Hematopoietic multipotent progenitor cell treated with erythropoietin and hydrocortisone succinate and interleukin-3 and kit ligand, for 17 days (in vitro differentiated cells): ENCODE data around the gene MAP2K7.
"Not testable (repeated sequence)": the region's sequence is repeated elsewhere in the genome, so short reads cannot be mapped to it uniquely, and the experiment has no call there.

Experiments
- DNase-seq: peaks from one replicate; pipeline ENCODE4 v3.0.0-alpha.2; 2015; ENCODE audit warnings: low spot score

MAP2K7 gene

GRCh38 chr19:7920519-7921301, 17.0 kb downstream of the MAP2K7 start:
- peak; percentile 98 for DNase-seq

- DNase-seq, result no peak
Observed at GRCh38 chr19:7921302-7921966, 17.8 kb downstream of the MAP2K7 start.

GRCh38 chr19:7921967-7922835, 18.5 kb downstream of the MAP2K7 start:
- no peak for DNase-seq

DNA sequence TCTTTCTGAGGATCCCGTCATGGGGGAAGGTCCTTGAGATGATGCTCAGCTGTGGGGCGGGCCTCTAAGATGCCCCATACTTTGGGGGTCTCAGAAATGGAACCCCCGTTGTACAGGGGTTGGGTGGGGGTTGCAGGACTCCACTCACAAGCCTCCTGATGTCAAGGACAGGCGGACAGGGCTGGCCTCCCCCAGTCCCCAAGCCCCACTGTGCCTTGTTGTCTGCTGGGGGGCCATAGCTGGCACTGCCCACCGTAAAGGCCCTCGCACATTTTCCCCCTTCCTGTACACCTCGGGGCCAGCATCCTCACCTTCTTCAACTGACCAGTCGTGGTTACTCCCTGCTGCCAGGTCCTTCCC, 19.1 kb downstream of the MAP2K7 start:
- DNase-seq, result no peak

DNA sequence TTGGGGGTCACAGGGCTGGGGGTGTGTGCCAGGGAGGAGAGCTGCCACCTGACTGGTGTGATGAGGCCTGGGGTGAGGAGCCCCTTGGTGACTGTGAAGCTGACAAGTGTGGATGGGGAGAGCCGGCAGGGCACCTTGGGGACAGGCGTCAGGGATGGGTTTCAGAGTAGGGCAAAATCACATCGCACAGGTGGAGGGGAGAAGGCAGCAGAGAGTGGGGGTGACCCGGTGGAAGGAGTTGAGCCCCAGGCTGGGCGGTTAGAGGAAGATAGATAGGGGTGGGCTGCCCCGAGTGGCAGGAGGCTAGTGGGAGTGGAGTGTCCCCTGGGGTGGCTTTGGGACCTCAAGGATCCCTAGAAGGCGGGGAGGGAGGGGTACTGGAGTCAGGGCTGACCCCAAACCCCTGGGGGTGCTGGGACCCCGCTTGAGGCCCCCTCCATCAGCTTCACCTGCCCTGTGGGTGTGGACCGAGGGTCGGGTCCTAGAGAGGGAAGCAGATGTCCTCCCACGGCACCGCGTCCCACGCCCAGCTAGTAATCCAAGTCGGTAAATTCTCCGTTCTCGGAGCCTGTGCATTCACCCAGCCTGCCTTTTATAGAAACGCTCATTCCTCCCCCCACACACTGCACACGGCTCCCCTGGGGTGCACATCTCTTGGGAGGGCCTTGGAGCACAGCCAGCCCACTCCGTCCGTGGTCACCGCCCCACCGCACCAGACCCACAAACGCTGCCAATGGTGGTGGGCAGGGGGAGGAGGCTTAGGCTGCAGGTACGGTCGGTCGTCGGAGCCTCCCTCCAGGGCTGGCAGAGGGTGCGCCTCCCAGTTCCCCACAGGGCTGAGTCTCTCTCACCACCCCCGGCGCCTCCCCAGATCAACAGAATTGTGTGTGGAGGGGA, 19.9 kb downstream of the MAP2K7 start:
- DNase-seq, result no peak

DNA sequence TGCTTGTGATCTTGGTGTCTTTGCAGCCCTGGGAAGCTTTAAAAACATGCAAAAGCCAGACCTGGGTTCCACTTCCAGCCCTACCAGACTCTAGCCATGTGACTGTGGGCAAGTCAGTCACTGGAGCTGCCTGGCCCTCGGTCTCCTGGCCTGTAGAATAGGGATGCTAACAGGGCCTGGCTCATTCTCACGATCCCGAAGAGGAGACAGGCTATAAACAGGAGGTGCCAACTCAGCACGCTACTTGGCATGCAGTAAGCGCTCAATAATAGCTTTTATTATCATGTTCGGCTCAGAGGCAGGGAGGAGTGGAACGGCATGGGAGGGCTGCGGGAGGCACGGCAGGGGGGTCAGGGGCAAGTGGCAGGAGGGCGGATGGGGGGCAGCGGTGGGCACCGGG, 20.6 kb downstream of the MAP2K7 start:
- no peak for DNase-seq

DNA sequence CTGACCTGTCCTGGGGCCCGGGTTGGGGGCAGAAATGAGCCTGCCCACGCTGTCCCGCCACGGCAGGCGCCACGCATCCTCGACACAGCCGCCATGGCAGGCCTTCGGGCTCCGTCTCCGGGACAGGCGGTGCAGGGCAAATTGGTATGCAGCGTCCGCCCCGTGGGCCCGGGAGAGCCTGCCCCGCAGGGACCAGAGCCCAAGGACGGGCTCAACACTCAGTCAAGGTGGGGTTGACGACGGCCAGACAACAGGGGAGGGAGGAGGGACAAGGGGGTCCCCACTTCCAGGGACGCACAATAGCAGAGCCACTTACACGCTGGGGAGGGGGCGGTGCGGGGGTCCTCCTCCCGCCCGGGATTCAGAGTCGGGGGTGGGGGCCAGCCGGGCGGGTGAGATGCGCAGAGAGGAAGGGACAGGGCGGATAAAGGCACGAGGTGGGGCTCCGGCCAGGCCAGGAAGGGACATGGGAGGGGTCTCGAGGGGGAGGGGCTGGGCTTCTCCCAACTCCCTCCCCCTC, 21.0 kb downstream of the MAP2K7 start:
- no peak for DNase-seq

DNA sequence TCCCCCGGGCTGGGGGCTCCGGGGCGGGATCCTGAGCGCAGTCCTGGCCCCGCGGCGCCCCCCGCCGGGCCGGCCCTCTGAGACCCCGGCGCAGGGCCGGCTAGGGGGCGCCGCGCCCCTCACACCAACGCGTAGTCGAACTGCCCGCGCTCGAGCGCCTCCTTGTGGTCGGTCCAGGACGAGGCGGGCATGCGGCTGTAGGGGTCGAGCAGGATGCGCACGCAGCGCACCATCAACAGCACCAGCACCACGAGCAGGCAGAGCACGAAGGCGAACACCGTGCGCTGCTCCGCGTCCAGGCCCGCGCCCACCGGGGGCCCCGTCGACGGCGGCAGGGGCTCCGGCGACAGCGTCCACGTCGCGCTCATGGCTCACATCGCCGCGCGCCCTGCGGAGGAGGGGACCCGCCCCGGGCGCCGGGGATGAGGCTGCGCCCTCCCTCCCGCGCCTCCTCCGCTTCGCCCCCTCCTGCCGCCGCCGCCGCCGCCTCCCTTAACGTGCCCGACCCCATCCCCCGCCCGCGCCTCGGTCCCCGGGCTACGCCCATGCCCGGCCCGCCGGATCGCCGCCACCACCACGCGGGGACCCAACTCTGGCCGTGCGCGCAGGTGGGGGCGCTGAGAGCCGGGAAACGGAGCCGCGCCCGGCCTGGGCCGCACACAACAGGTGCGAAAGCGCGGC, 21.6 kb downstream of the MAP2K7 start:
- DNase-seq, result peak; percentile 84

DNA sequence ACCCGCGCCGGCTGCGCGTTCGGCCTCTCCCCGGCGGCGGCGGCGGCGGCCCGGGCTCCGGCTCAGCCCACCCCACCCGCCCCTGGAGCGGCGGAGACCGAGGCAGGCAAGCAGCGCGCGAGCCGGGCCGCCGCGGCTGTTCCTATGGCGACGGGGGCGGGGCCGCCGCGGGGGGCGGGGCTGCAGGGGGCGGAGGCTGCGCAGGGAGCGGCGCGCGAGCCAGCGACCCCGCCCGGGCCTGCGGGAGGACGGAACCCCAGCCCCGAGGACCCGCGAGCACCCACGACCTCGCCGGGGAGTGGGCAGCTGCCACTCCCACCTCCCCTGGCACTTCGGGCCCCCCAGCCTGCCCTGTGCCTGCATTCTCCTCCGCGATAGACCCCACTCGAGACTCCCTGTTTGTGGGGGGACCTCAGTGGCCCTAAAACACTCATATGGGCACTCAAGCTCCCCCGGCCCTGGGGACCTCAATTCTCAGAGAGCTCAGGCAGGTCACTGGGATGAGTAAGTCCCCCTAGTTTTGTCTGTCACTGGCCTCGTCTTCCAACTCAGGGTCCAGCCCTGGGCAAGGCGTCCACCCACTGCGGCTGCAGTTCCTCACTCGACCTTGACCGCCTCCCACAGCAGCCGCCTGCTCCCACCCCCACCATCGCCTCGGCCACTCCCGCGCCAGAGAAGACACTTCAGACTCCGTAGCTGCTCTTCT, 22.5 kb downstream of the MAP2K7 start, which contains the start of gene CTXN1:
TSS of gene CTXN1 (minus strand) at position 115 of the 706 bp plus-strand sequence. CDS start 597 bp downstream, outside the sequence.
- DNase-seq, result peak; percentile 72

DNA sequence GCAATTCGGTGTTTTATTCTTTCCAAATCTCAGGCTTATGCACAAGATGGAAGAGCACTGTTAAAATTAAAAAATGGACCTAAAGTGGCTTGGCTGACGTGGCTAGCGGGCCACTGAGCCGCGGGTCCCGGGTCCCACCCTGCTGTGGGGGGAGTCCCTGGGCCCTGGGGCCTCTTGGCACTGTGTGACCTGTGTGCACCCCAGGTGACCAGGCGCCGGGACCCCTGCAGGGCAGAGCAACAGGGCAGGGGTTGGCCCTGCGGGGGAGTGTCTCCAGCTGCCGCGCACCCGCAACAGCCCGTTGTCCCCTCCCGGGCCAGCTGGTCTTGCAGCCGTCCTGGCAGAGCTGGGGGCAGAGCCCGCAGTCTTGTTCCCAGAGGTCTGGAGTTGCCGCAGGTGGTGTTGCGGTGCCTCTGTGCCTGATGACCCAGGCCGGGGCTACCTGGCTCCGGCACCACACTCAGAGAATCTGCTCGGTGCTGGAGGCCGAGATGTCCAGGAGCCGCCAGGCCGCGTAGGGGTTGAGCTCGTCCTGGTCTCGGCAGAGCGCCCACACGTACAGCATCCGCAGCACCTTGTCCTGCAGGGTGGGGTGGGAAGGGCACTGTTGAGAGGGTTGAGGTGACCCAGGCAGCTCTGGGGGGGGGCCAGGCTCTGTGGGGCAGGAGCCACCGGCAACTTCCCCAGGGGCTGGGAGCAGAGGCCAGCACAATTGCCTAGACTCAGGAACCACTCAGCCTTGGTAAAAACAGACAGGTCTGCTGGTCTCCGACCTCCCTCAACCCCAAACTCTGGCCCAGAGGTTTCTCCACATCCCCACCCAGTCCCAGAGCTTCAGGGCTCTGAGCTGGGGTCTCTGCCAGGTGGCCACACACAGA, 23.3 kb downstream of the MAP2K7 start:
- DNase-seq, result no peak

GRCh38 chr19:7927605-7928333, 24.1 kb downstream of the MAP2K7 start:
- no peak for DNase-seq

GRCh38 chr19:7928334-7928706, 24.6 kb downstream of the MAP2K7 start:
- DNase-seq, result no peak

DNA sequence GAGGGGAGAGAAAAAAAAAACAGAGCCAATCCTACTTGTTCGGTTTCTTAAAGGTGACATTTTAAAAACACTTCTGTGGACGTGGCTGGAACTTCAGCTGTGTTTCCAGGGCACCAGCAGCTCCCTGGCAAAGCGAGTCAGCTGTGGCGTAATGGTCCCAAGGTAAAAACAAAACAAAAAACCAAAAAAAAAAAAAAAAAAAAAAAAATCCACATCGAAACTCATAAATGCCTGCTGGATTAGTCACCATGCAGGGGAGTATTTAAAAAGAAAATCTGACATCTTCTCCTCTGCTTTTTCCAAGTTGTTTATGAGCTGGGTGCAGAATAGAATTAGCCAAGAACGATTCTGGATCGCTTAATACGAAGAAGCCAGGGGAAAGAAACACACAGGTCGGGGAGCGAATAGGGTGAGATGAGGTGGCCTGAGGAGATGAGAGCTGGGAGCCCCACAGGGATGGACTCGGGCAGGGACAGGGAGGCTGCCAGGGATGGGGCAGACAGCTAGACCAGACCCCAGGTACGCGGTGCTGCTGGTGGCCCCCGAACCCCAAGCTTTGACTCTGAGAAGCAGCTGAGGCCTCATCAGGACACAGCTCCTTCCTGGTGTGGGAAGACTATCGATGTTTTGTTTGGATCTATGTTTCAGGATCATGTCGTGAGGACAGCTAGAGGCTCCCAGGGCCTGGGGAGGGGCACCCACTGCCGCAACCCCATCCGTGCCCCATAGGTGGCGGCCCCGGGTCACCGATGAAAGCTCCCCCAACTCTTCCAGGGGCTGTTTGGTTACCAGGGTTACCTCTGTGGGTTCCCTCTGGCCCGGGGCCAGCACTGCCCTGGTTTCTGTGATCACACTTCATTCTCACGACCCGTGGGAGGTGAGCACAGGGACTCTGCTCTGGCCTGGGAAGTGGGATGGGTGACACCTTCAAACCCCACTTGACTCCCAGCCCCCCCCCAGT, 25.3 kb downstream of the MAP2K7 start:
- peak; percentile 33 for DNase-seq

DNA sequence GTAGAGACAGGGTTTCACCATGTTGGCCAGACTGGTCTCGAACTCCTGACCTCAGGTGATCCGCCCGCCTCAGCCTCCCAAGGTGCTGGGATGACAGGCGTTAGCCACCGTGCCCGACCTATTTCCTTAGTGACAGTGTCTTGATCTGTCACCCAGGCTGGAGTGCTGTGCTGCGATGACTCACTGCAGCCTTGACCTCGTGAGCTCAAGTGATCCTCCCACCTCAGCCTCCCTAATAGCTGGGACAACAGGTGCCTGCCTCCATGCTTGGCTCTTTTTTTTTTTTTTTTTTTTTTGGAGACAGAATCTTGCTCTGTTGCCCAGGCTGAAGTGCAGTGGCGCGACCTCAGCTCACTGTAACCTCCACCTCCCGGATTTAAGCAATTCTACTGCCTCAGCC, 26.4 kb downstream of the MAP2K7 start:
- DNase-seq, result not testable (repeated sequence)

GRCh38 chr19:7930765-7931164, 27.1 kb downstream of the MAP2K7 start:
- DNase-seq, result no peak

DNA sequence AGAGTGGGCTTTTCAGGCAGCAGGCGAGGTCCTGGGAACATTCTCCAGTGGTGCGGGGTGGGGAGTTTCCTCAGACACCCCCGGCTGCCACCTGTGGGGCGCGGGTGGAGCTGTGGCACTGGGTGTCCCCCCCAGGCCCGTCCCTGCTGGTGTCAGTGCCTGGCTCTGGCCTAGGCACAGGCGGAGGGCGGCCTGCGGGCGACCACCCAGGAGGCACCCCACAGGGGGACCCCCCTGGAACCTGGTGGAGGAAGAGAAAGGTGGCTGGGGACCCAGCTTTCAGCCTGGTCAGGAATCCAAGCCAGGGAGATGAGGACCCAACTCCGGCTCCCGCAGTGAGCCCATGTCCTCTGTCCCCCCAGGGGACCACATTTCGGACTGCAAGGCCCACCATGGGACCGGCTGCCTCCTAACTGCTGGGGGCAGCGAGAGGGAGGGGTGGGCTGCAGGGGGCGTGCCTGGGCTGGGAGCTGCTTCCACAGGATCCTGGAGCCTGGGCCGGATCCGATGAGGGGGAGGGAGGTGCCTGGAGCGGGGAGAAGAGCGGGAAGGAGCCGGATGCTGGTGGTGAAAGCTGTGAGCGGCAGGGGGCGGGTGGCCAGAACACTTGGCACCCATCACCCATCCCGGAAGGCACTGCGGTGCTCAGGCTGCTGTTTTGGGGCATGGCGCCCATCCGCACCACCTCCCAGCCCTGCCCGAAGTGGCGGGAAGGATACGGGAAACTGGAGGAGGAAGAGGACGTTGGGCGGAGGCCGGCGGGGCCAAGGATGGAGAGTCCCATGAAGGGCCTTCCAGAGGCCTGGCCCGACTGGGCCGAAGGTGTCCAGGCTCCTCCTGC, 27.8 kb downstream of the MAP2K7 start:
- DNase-seq, result no peak
